NCI-H2081 treated with DMSO at 0.1 percent for 48 hours (cell line): ENCODE results near the gene SUFU.

Experiments
- DNase-seq: peaks from one replicate; lab custom pipeline; 2025; lab: John Stamatoyannopoulos, UW

The SUFU gene

GRCh38 chr10:102673819-102674511 is 170.2 kb downstream of the SUFU start:
- no peak for DNase-seq

GRCh38 chr10:102674566-102674965 is 170.8 kb downstream of the SUFU start:
- no peak for DNase-seq

GRCh38 chr10:102675011-102675665 is 171.4 kb downstream of the SUFU start:
- no peak for DNase-seq

- DNase-seq = no peak
Measured at GRCh38 chr10:102675666-102676533, 172.1 kb downstream of the SUFU start.

GRCh38 chr10:102676534-102677315 is 173.0 kb downstream of the SUFU start:
- DNase-seq = no peak

- DNase-seq = no peak
Measured at GRCh38 chr10:102677331-102678067, 173.7 kb downstream of the SUFU start.

- no peak for DNase-seq
Measured at GRCh38 chr10:102678068-102678400, 174.3 kb downstream of the SUFU start.

GRCh38 chr10:102678842-102679289 is 175.1 kb downstream of the SUFU start:
- peak; percentile 20 for DNase-seq

GRCh38 chr10:102679596-102679995 is 175.8 kb downstream of the SUFU start:
- no peak for DNase-seq

- DNase-seq = no peak
Measured at GRCh38 chr10:102681696-102682095, 177.9 kb downstream of the SUFU start.

- DNase-seq = no peak
Measured at GRCh38 chr10:102682416-102682815, 178.6 kb downstream of the SUFU start.

GRCh38 chr10:102682981-102683380 is 179.2 kb downstream of the SUFU start:
- DNase-seq = no peak
